CD14-positive monocyte (primary cell): Measurements from ENCODE around the gene ADAMTS17. TPM values are rescaled to one million over a fixed set of nuclear protein-coding genes. Genes with fewer than 3 reads are reported as not detected.

Experiments used
- DNase-seq, 3 donors: peaks; one replicate each; pipeline ENCODE4 v3.0.0-alpha.2; 2011 to 2022
- H2AFZ ChIP-seq: 2 replicates; pipeline ENCODE4 v1.6.0; 2012; ENCODE audit warnings: mild to moderate bottlenecking, low read depth, low read length, inconsistent platforms; ENCODE audit not compliant: insufficient read depth, poor library complexity, severe bottlenecking
- H3K27ac ChIP-seq, 2 donors: 1 replicate in 1 of 2; 2 replicates in 1 of 2; pipeline ENCODE4 v1.5.1; 2012 to 2013; ENCODE audit warnings: low read length in 2 of 2, control low read depth in 1 of 2, inconsistent platforms in 1 of 2, low read depth in 1 of 2, mild to moderate bottlenecking in 1 of 2
- H3K27me3 ChIP-seq, 2 donors: one replicate each; pipeline versions ENCODE4 v1.6.0 to v1.6.1; 2011 to 2013; ENCODE audit warnings: low read length in 2 of 2; ENCODE audit not compliant: control insufficient read depth in 2 of 2, insufficient read depth in 2 of 2
- H3K36me3 ChIP-seq, 2 donors: replicated peaks in 1 of 2; 1 replicate in 1 of 2; 2 replicates in 1 of 2; pipeline versions ENCODE4 v1.5.1 to v1.6.1; 2012 to 2013; ENCODE audit warnings: low read length in 2 of 2, control low read depth in 1 of 2, inconsistent platforms in 1 of 2, mild to moderate bottlenecking in 1 of 2; ENCODE audit not compliant: insufficient read depth in 2 of 2, control insufficient read depth in 1 of 2
- H3K4me1 ChIP-seq, 2 donors: 1 replicate in 1 of 2; 2 replicates in 1 of 2; pipeline versions ENCODE4 v1.5.1 to v1.6.1; 2012 to 2013; ENCODE audit warnings: low read length in 2 of 2, control low read depth in 1 of 2, inconsistent platforms in 1 of 2, mild to moderate bottlenecking in 1 of 2, moderate library complexity in 1 of 2; ENCODE audit not compliant: insufficient read depth in 2 of 2, control insufficient read depth in 1 of 2
- H3K4me2 ChIP-seq: replicated peaks from 2 replicates; pipeline ENCODE3; 2012; ENCODE audit warnings: low read length, moderate library complexity, mild to moderate bottlenecking; ENCODE audit not compliant: poor library complexity, severe bottlenecking; ENCODE audit errors: extremely low read depth
- H3K4me3 ChIP-seq, 3 experiments: fragments of 200-600 bp in 1 of 3; sonication (generic) in 1 of 3; replicated peaks in 1 of 3; 1 replicate in 2 of 3; 2 replicates in 1 of 3; pipeline ENCODE4 v1.5.1; 2011 to 2013; ENCODE audit warnings: low read length in 3 of 3, mild to moderate bottlenecking in 3 of 3, control low read depth in 2 of 3, low read depth in 2 of 3, inconsistent platforms in 1 of 3, moderate library complexity in 1 of 3
- H3K79me2 ChIP-seq: 2 replicates; pipeline ENCODE4 v1.6.0; 2012; ENCODE audit warnings: mild to moderate bottlenecking, control low read depth, inconsistent platforms, low read length, moderate library complexity; ENCODE audit not compliant: insufficient read depth
- H3K9ac ChIP-seq: 2 replicates; pipeline ENCODE4 v1.6.0; 2017; ENCODE audit warnings: low read length, mild to moderate bottlenecking; ENCODE audit not compliant: insufficient read depth, poor library complexity, severe bottlenecking
- H3K9me3 ChIP-seq, 2 donors: replicated peaks in 1 of 2; 1 replicate in 1 of 2; 2 replicates in 1 of 2; pipeline versions ENCODE4 v1.5.1 to v1.6.1; 2012 to 2013; ENCODE audit warnings: low read length in 2 of 2, control low read depth in 1 of 2; ENCODE audit not compliant: control insufficient read depth in 1 of 2, insufficient read depth in 1 of 2
- H4K20me1 ChIP-seq: 2 replicates; pipeline ENCODE4 v1.6.0; 2012; ENCODE audit warnings: mild to moderate bottlenecking, low read length, control low read depth, moderate library complexity; ENCODE audit not compliant: insufficient read depth
- H3K27ac Mint-ChIP-seq, 7 donors: one replicate each; pipeline ENCODE4 v1.8.0; 2020; ENCODE audit warnings: mild to moderate bottlenecking in 7 of 7, mixed read lengths in 7 of 7, moderate library complexity in 6 of 7, inconsistent platforms in 2 of 7
- H3K27me3 Mint-ChIP-seq, 3 donors: one replicate each; pipeline ENCODE4 v1.8.0; 2021 to 2022; ENCODE audit warnings: low read depth in 3 of 3, mild to moderate bottlenecking in 3 of 3, mixed read lengths in 3 of 3, moderate library complexity in 3 of 3, inconsistent platforms in 1 of 3
- H3K36me3 Mint-ChIP-seq, 2 donors: one replicate each; pipeline ENCODE4 v1.8.0; 2020; ENCODE audit warnings: mixed read lengths in 2 of 2, inconsistent platforms in 1 of 2, mild to moderate bottlenecking in 1 of 2
- H3K4me1 Mint-ChIP-seq: one replicate; pipeline ENCODE4 v1.8.0; 2020; ENCODE audit warnings: mild to moderate bottlenecking, mixed read lengths
- H3K4me3 Mint-ChIP-seq, 2 donors: one replicate each; pipeline ENCODE4 v1.8.0; 2020; ENCODE audit warnings: mild to moderate bottlenecking in 2 of 2, mixed read lengths in 2 of 2, moderate library complexity in 1 of 2
- H3K9me3 Mint-ChIP-seq, 7 donors: one replicate each; pipeline ENCODE4 v1.8.0; 2020 to 2022; ENCODE audit warnings: mixed read lengths in 7 of 7, mild to moderate bottlenecking in 6 of 7, moderate library complexity in 6 of 7, inconsistent platforms in 2 of 7
- CTCF ChIP-seq: fragments of 200-600 bp; IDR thresholded peaks from one replicate; pipeline ENCODE4 v1.8.0; 2022; ENCODE audit warnings: antibody characterized with exemption, mild to moderate bottlenecking
- WGBS: methylation state at CpG from one replicate; pipeline ENCODE4 v1.1.5; 2013; ENCODE audit warnings: missing lambda C conversion rate; ENCODE audit not compliant: insufficient coverage; 5-methylcytosine and 5-hydroxymethylcytosine counted together
- intact Hi-C, 2 donors: fragments of 100-400 bp; cut with micrococcal nuclease; formaldehyde crosslinking; loops; one replicate each; pipeline versions ENCODE4 v1.15.0 to v1.15.1; 2023
- polyA plus RNA-seq, 3 donors: library from polyadenylated mRNA; depleted of rRNA in 1 of 3; unstranded in 2 of 3; stranded (reverse) in 1 of 3; fragments of 300-500 nt in 2 of 3; fragments of >200 nt in 1 of 3; fragmentation: Illumina TruSeq in 2 of 3; gene quantifications; 1 replicate in 2 of 3; 2 replicates in 1 of 3; pipeline ENCODE4 v1.2.3, GENCODE V29; 2012 to 2021

Gene ADAMTS17
- polyA plus RNA-seq, 3 donors: 0.03 to 0.25 TPM; not detected in 1

GRCh38 chr15:100104245-100104644 is 237.5 kb downstream of the ADAMTS17 start:
- H3K4me2 ChIP-seq: no peak overlapping the region
- H3K79me2 ChIP-seq: no peaks in the 10 kb centered on the region
- H3K4me1 ChIP-seq: no peaks in the 10 kb centered on the region
- intact Hi-C loops: no loop called here
- Mint-ChIP-seq H3K4me3 (no peak overlapping the region), H3K27me3 (peaks cover 1 to 5% (median 2%) of the 10 kb centered on the region in 3 donors), H3K4me1 (no peaks in the 10 kb centered on the region), H3K9me3 (peaks cover 8 to 39% (median 18%) of the 10 kb centered on the region in 7 donors), H3K27ac (no peak overlapping the region), H3K36me3 (no peaks in the 10 kb centered on the region)
- H2AFZ ChIP-seq: no peak overlapping the region
- H3K9ac ChIP-seq: no peak overlapping the region
- TF ChIP-seq CTCF: no peak
- no peaks in the 10 kb centered on the region for H3K36me3 ChIP-seq
- no peaks in the 10 kb centered on the region for H3K27me3 ChIP-seq
- H3K27ac ChIP-seq: no peak overlapping the region
- H3K9me3 ChIP-seq: peaks cover 3 to 16% of the 10 kb centered on the region in 2 donors
- WGBS: no CpG with 5 or more reads among the region's 3 CpGs
- no peaks in the 10 kb centered on the region for H4K20me1 ChIP-seq
- no peak for DNase-seq
- no peak overlapping the region for H3K4me3 ChIP-seq

GRCh38 chr15:100103828-100104227 is 237.9 kb downstream of the ADAMTS17 start:
- H3K36me3 ChIP-seq: no peaks in the 10 kb centered on the region
- no peak overlapping the region for H3K4me3 ChIP-seq
- no peaks in the 10 kb centered on the region for H3K4me1 Mint-ChIP-seq
- no peak for DNase-seq
- H3K36me3 Mint-ChIP-seq: no peaks in the 10 kb centered on the region
- H3K9me3 Mint-ChIP-seq: peaks cover 8 to 39% (median 17%) of the 10 kb centered on the region in 7 donors
- H3K27ac Mint-ChIP-seq: no peak overlapping the region
- no peaks in the 10 kb centered on the region for H3K79me2 ChIP-seq
- H3K9ac ChIP-seq: no peak overlapping the region
- H2AFZ ChIP-seq: no peak overlapping the region
- 93% methylated on average over 5 of the region's 6 CpGs for WGBS
- no peak for TF ChIP-seq CTCF
- H3K27ac ChIP-seq: no peak overlapping the region
- peaks cover 1 to 5% (median 2%) of the 10 kb centered on the region in 3 donors for H3K27me3 Mint-ChIP-seq
- H4K20me1 ChIP-seq: no peaks in the 10 kb centered on the region
- no peak overlapping the region for H3K4me3 Mint-ChIP-seq
- no peaks in the 10 kb centered on the region for H3K27me3 ChIP-seq
- H3K9me3 ChIP-seq: peaks cover 3 to 16% of the 10 kb centered on the region in 2 donors
- intact Hi-C loops: no loop called here
- no peak overlapping the region for H3K4me2 ChIP-seq
- no peaks in the 10 kb centered on the region for H3K4me1 ChIP-seq
